Adipocyte (in vitro differentiated cells): ENCODE measurements around the gene TTC33.
"Not testable (repeated sequence)": the region's sequence is repeated elsewhere in the genome, so short reads cannot be mapped to it uniquely, and the experiment has no call there.

Experiments used
- DNase-seq: peaks from one replicate; pipeline ENCODE4 v3.0.0-alpha.2; 2015; ENCODE audit warnings: low read depth
- H3K27me3 ChIP-seq: replicated peaks from 2 replicates; pipeline ENCODE4 v1.7.0; 2013; ENCODE audit warnings: mild to moderate bottlenecking, low read length, moderate library complexity; ENCODE audit not compliant: control insufficient read depth, insufficient read depth
- H3K36me3 ChIP-seq: 2 replicates; pipeline ENCODE4 v1.7.0; 2013; ENCODE audit warnings: low read length, mild to moderate bottlenecking, moderate library complexity; ENCODE audit not compliant: control insufficient read depth, insufficient read depth, severe bottlenecking
- H3K4me1 ChIP-seq: 2 replicates; pipeline ENCODE4 v1.7.0; 2013; ENCODE audit warnings: mild to moderate bottlenecking, low read length, moderate library complexity; ENCODE audit not compliant: control insufficient read depth, insufficient read depth
- H3K4me3 ChIP-seq: 2 replicates; pipeline ENCODE4 v1.7.0; 2013; ENCODE audit warnings: mild to moderate bottlenecking, low read length, moderate library complexity
- H3K9ac ChIP-seq: 2 replicates; pipeline ENCODE4 v1.7.0; 2013; ENCODE audit warnings: mild to moderate bottlenecking, low read length, moderate library complexity
- H3K9me3 ChIP-seq: 2 replicates; pipeline ENCODE4 v1.7.0; 2013; ENCODE audit warnings: mild to moderate bottlenecking, low read length, moderate library complexity; ENCODE audit not compliant: control insufficient read depth

TTC33 gene

GRCh38 chr5:40665635-40666298 lies 90.0 kb downstream of the TTC33 start:
- H3K9ac ChIP-seq = no peak overlapping the region
- no peak overlapping the region for H3K4me3 ChIP-seq
- no peaks in the 10 kb centered on the region for H3K36me3 ChIP-seq
- no peaks in the 10 kb centered on the region for H3K9me3 ChIP-seq
- no peaks in the 10 kb centered on the region for H3K27me3 ChIP-seq
- H3K4me1 ChIP-seq = no peaks in the 10 kb centered on the region
- DNase-seq = no peak

- no peak for DNase-seq
- Histone ChIP-seq H3K9ac (no peak overlapping the region), H3K4me3 (no peak overlapping the region)
Measured at GRCh38 chr5:40660751-40661150, 95.0 kb downstream of the TTC33 start.

GRCh38 chr5:40656766-40657165 lies 99.0 kb downstream of the TTC33 start:
- Histone ChIP-seq H3K4me3 (no peak overlapping the region), H3K9me3 (peaks cover 4% of the 10 kb centered on the region), H3K9ac (no peak overlapping the region), H3K4me1 (no peaks in the 10 kb centered on the region), H3K36me3 (no peaks in the 10 kb centered on the region), H3K27me3 (no peaks in the 10 kb centered on the region)
- DNase-seq = no peak

More at GRCh38 chr5:40660751-40661150, 95.0 kb downstream of the TTC33 start:
- Histone ChIP-seq H3K27me3 (no peaks in the 10 kb centered on the region), H3K9me3 (peaks cover 4% of the 10 kb centered on the region), H3K4me1 (no peaks in the 10 kb centered on the region), H3K36me3 (no peaks in the 10 kb centered on the region)

GRCh38 chr5:40656091-40656490 lies 99.7 kb downstream of the TTC33 start:
- not testable (repeated sequence) for H3K9me3 ChIP-seq, H3K4me1 ChIP-seq, H3K36me3 ChIP-seq, H3K9ac ChIP-seq, H3K4me3 ChIP-seq, H3K27me3 ChIP-seq
- peak; percentile 48 for DNase-seq

GRCh38 chr5:40655138-40655537 lies 100.6 kb downstream of the TTC33 start:
- Histone ChIP-seq H3K4me3 (no peak overlapping the region), H3K9ac (no peak overlapping the region), H3K36me3 (no peaks in the 10 kb centered on the region), H3K4me1 (no peaks in the 10 kb centered on the region), H3K27me3 (no peaks in the 10 kb centered on the region), H3K9me3 (peaks cover 4% of the 10 kb centered on the region)
- DNase-seq = no peak

GRCh38 chr5:40654377-40654991 lies 101.3 kb downstream of the TTC33 start:
- no peaks in the 10 kb centered on the region for H3K36me3 ChIP-seq
- no peaks in the 10 kb centered on the region for H3K4me1 ChIP-seq
- H3K9me3 ChIP-seq = peaks cover 4% of the 10 kb centered on the region
- no peaks in the 10 kb centered on the region for H3K27me3 ChIP-seq
- DNase-seq = no peak
- no peak overlapping the region for H3K4me3 ChIP-seq
- no peak overlapping the region for H3K9ac ChIP-seq

- no peak for DNase-seq
- Histone ChIP-seq H3K36me3 (no peaks in the 10 kb centered on the region), H3K9ac (no peak overlapping the region), H3K4me1 (no peaks in the 10 kb centered on the region), H3K27me3 (no peaks in the 10 kb centered on the region), H3K4me3 (no peak overlapping the region), H3K9me3 (peaks cover 1% of the 10 kb centered on the region)
Measured at GRCh38 chr5:40653221-40654022, 102.3 kb downstream of the TTC33 start.

GRCh38 chr5:40652441-40653220 lies 103.1 kb downstream of the TTC33 start:
- H3K9ac ChIP-seq = no peak overlapping the region
- DNase-seq = no peak

GRCh38 chr5:40651201-40651600 lies 104.6 kb downstream of the TTC33 start:
- no peaks in the 10 kb centered on the region for H3K27me3 ChIP-seq
- H3K9me3 ChIP-seq = no peaks in the 10 kb centered on the region
- no peak for DNase-seq
- H3K4me1 ChIP-seq = no peaks in the 10 kb centered on the region
- H3K36me3 ChIP-seq = no peaks in the 10 kb centered on the region
- no peak overlapping the region for H3K4me3 ChIP-seq
- no peak overlapping the region for H3K9ac ChIP-seq

More at GRCh38 chr5:40652441-40653220, 103.1 kb downstream of the TTC33 start:
- no peaks in the 10 kb centered on the region for H3K27me3 ChIP-seq
- no peaks in the 10 kb centered on the region for H3K4me1 ChIP-seq
- no peaks in the 10 kb centered on the region for H3K9me3 ChIP-seq
- H3K36me3 ChIP-seq = no peaks in the 10 kb centered on the region
- no peak overlapping the region for H3K4me3 ChIP-seq

GRCh38 chr5:40649463-40650030 lies 106.2 kb downstream of the TTC33 start:
- Histone ChIP-seq H3K4me1 (no peaks in the 10 kb centered on the region), H3K27me3 (no peaks in the 10 kb centered on the region), H3K36me3 (no peaks in the 10 kb centered on the region), H3K9ac (no peak overlapping the region), H3K4me3 (no peak overlapping the region), H3K9me3 (no peaks in the 10 kb centered on the region)
- DNase-seq = no peak
